MCF 10A (cell line): ENCODE results near the gene SPOCK2. TPM values are rescaled to one million over a fixed set of nuclear protein-coding genes. Genes with fewer than 3 reads are reported as not detected.

Source experiments
- BruUV-seq: library from RNA; stranded (reverse); fragments of 400-500 nt; replicated peaks from 2 replicates; lab custom pipeline; 2021; lab: Mats Ljungman, UMichigan
- CTCF ChIA-PET: fragments of 300-600 bp; sonication (Branson Sonifier 250); formaldehyde crosslinking; extraction: SDS; loops from one replicate; lab custom pipeline; 2021; ENCODE audit warnings: antibody characterized with exemption, inconsistent platforms; lab: Yijun Ruan, JAX
- POLR2A ChIA-PET: fragments of 300-600, 350-650 bp; sonication (Branson Sonifier 250); formaldehyde crosslinking; extraction: SDS; loops from one replicate; lab custom pipeline; 2020; ENCODE audit warnings: antibody characterized with exemption, inconsistent platforms; lab: Yijun Ruan, JAX
- DNase-seq: peaks from one replicate; pipeline ENCODE4 v3.0.0-alpha.2; 2018; ENCODE audit not compliant: unreplicated experiment
- H3K27ac Mint-ChIP-seq: one replicate; pipeline ENCODE4 v1.8.0; 2022; ENCODE audit warnings: mild to moderate bottlenecking, low read depth, mixed read lengths; ENCODE audit not compliant: unreplicated experiment
- H3K27me3 Mint-ChIP-seq: one replicate; pipeline ENCODE4 v1.8.0; 2022; ENCODE audit warnings: mixed read lengths; ENCODE audit not compliant: insufficient read depth, unreplicated experiment
- H3K36me3 Mint-ChIP-seq: one replicate; pipeline ENCODE4 v1.8.0; 2022; ENCODE audit warnings: mild to moderate bottlenecking, moderate library complexity, mixed read lengths; ENCODE audit not compliant: insufficient read depth, unreplicated experiment
- H3K4me1 Mint-ChIP-seq: one replicate; pipeline ENCODE4 v1.8.0; 2022; ENCODE audit warnings: mixed read lengths; ENCODE audit not compliant: insufficient read depth, unreplicated experiment
- H3K4me3 Mint-ChIP-seq: one replicate; pipeline ENCODE4 v1.8.0; 2022; ENCODE audit warnings: mild to moderate bottlenecking, moderate library complexity, mixed read lengths; ENCODE audit not compliant: unreplicated experiment
- H3K9me3 Mint-ChIP-seq: one replicate; pipeline ENCODE4 v1.8.0; 2022; ENCODE audit warnings: mixed read lengths; ENCODE audit not compliant: unreplicated experiment
- intact Hi-C: fragments of 100-400 bp; cut with micrococcal nuclease; formaldehyde crosslinking; loops from 2 replicates; pipeline ENCODE4 v1.14.1; 2022
- total RNA-seq: library from RNA; stranded (reverse); gene quantifications from 2 replicates; pipeline ENCODE4 v1.2.3, GENCODE V29; 2022
- TF ChIP-seq, protein P1 (sequence below): fragments of 200-600 bp; IDR thresholded peaks from one replicate; pipeline ENCODE4 v1.8.0; 2022; ENCODE audit warnings: antibody characterized with exemption, mild to moderate bottlenecking; ENCODE audit not compliant: unreplicated experiment

The SPOCK2 gene
- total RNA-seq, 1 experiment from 2014 or later = 1.2 TPM

DNA sequence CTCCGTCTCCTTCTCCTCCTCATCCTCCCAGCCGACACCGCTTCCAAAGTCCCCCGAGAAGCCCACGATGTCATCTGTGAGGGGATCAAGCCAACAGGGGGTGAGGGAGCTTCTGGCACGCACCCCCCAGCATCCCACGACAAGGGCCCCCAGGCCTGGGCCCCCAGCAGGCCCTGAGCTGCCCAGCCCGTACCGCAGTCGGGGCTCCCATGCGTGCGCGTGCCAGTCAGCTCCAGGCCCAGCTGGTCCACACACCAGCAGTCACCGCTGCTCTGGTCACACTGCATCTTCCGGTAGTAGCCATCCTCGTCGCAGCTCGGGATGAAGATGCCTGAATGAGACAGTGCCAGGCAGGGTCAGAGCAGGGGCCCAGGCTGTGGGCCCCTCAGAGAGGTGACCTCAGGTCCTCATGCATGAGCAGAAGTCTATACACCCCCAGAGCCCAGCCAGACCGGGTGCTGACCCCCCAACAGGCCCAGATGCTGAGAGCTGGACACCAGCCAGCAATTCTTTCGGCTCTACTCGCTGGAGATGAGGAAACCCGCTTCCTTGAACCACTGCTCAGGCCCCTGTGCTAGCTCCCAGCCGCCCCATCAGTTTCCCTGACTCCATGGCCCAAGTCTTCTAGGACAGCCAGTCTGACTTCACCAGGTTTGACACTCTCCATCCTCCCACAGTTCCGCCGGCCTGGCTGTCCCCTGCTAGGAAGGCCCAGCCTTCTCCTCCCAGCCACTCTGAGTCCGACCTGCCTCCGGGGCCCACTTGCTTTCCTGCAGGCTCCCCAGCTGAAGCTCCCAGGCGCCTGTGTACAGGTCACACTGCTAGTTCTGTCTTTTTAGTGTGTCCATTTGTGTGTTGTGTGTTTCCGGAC, 25.3 kb downstream of the SPOCK2 start:
- H3K9me3 Mint-ChIP-seq = no peaks in the 10 kb centered on the region
- peak overlapping the region; percentile 16 for H3K27ac Mint-ChIP-seq
- no peaks in the 10 kb centered on the region for H3K36me3 Mint-ChIP-seq
- intact Hi-C loops = no loop called here
- peaks cover 5% of the 10 kb centered on the region for H3K4me1 Mint-ChIP-seq
- CTCF ChIA-PET = interaction anchor here (1.1 to 1.8 kb wide), 4 partner anchors 14 to 169 kb away, joined by 3 to 6 read pairs (median 4); no protein-coding TSS in a partner anchor
- TF ChIP-seq, protein P1, sequence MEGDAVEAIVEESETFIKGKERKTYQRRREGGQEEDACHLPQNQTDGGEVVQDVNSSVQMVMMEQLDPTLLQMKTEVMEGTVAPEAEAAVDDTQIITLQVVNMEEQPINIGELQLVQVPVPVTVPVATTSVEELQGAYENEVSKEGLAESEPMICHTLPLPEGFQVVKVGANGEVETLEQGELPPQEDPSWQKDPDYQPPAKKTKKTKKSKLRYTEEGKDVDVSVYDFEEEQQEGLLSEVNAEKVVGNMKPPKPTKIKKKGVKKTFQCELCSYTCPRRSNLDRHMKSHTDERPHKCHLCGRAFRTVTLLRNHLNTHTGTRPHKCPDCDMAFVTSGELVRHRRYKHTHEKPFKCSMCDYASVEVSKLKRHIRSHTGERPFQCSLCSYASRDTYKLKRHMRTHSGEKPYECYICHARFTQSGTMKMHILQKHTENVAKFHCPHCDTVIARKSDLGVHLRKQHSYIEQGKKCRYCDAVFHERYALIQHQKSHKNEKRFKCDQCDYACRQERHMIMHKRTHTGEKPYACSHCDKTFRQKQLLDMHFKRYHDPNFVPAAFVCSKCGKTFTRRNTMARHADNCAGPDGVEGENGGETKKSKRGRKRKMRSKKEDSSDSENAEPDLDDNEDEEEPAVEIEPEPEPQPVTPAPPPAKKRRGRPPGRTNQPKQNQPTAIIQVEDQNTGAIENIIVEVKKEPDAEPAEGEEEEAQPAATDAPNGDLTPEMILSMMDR = no peak
- no TSS peak for BruUV-seq
- H3K4me3 Mint-ChIP-seq = no peak overlapping the region
- DNase-seq = no peak
- H3K27me3 Mint-ChIP-seq = peaks cover 12% of the 10 kb centered on the region
- POLR2A ChIA-PET = no interaction called here

DNA sequence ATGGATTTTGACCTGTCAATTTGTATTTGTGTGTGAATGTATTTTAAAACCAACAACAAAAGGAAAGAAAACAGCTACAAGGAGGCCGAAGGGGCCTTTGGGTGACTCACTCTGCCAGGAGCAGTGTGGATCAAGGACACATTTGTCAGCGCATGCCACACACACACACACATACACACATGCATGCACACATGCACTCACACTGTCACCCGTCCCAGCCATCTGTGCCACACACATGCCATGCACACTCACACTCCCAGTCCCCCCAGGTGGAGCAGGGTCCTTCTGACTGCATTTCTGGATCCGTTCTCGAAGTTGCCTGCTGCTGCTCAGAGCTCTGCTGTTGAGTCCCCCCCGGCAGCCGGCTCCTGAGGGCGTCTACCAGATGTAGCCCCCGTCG, 26.0 kb downstream of the SPOCK2 start:
- CTCF ChIA-PET = interaction anchor here (0.6 to 1.8 kb wide), 4 partner anchors 13 to 256 kb away, joined by 3 to 6 read pairs (median 4); no protein-coding TSS in a partner anchor
- Mint-ChIP-seq H3K27ac (no peak overlapping the region), H3K4me3 (no peak overlapping the region), H3K4me1 (peaks cover 5% of the 10 kb centered on the region), H3K27me3 (peaks cover 12% of the 10 kb centered on the region), H3K36me3 (no peaks in the 10 kb centered on the region), H3K9me3 (no peaks in the 10 kb centered on the region)
- POLR2A ChIA-PET = interaction anchor here (0.7 kb wide), 1 partner anchor 23 kb away, joined by 3 read pairs; no protein-coding TSS in a partner anchor
- BruUV-seq = no TSS peak
- intact Hi-C loops = no loop called here
- TF ChIP-seq, protein P1 = no peak
- no peak for DNase-seq

DNA sequence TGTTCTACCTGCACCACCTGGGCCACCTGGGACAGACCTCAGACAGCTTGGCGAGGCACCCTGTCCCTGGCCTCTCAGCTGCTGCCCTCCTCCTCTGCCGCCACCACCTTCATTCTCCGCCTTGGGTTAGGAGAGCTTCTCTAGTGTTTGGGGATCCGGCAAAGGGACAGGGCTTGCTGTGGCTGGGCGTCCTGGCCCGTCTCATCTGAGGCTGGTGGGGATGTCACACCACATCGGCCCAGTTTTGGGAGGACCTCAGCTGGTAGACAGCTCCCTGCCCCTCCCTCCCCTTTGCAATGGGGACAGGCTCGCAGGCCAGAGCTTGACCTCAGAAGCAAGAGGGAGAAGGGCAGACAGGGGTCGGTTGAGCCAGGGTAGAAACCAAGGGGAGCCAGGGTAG, 26.4 kb downstream of the SPOCK2 start:
- TF ChIP-seq, protein P1 = no peak
- H3K9me3 Mint-ChIP-seq = no peaks in the 10 kb centered on the region
- H3K27me3 Mint-ChIP-seq = peaks cover 12% of the 10 kb centered on the region
- H3K27ac Mint-ChIP-seq = no peak overlapping the region
- DNase-seq = no peak
- H3K4me3 Mint-ChIP-seq = no peak overlapping the region
- ChIA-PET CTCF (interaction anchor here (0.6 to 1.3 kb wide), 5 partner anchors 8 to 255 kb away, joined by 3 to 4 read pairs (median 3); no protein-coding TSS in a partner anchor), POLR2A (interaction anchor here (0.6 to 0.7 kb wide), 2 partner anchors 24 to 51 kb away, joined by 3 read pairs; no protein-coding TSS in a partner anchor)
- H3K36me3 Mint-ChIP-seq = no peaks in the 10 kb centered on the region
- H3K4me1 Mint-ChIP-seq = peaks cover 5% of the 10 kb centered on the region
- intact Hi-C loops = no loop called here
- BruUV-seq = no TSS peak

DNA sequence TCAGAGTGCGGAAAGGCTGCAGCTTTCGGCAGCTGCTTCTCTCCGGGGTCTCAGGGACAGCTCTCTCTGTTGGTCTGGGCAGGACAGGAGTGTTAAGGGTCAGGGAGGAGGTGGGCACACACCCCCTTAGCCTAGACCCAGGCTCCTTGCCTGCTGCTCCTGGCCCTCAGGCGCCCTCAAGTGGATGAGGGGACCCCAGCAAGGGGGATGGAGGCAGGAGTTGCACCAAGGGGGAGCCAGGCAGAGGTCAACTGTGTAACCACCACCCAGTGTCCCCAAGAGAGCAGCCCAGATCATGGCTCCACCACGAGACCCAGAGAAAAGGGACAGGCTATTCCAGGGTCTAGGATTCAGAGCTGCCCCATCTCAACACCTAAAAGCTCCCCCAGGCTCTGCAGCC, 26.9 kb downstream of the SPOCK2 start:
- no peak overlapping the region for H3K4me3 Mint-ChIP-seq
- no peaks in the 10 kb centered on the region for H3K9me3 Mint-ChIP-seq
- no TSS peak for BruUV-seq
- TF ChIP-seq, protein P1 = peak; percentile 14
- intact Hi-C loops = no loop called here
- CTCF ChIA-PET = interaction anchor here (0.6 to 2.1 kb wide), 5 partner anchors 8 to 167 kb away, joined by 3 to 7 read pairs (median 3); no protein-coding TSS in a partner anchor
- no peak for DNase-seq
- H3K4me1 Mint-ChIP-seq = peaks cover 5% of the 10 kb centered on the region
- no peaks in the 10 kb centered on the region for H3K36me3 Mint-ChIP-seq
- POLR2A ChIA-PET = interaction anchor here (0.6 to 0.7 kb wide), 2 partner anchors 24 to 50 kb away, joined by 3 read pairs; no protein-coding TSS in a partner anchor
- no peak overlapping the region for H3K27ac Mint-ChIP-seq
- peaks cover 12% of the 10 kb centered on the region for H3K27me3 Mint-ChIP-seq
